HepG2 (cell line): ENCODE results near the gene MRPL27. TPM values are rescaled to one million over a fixed set of nuclear protein-coding genes. Genes with fewer than 3 reads are reported as not detected.
A peak's percentile ranks its signal among the peaks of the same experiment; 100 is the strongest.

ENCODE experiments used
- ATF2 ChIP-seq: sonication (generic); formaldehyde crosslinking; IDR thresholded peaks from 2 replicates; pipeline ENCODE4 v1.4.0; 2020; ENCODE audit warnings: missing genetic modification reagents
- CREBL2 ChIP-seq: sonication (generic); formaldehyde crosslinking; IDR thresholded peaks from 2 replicates; pipeline ENCODE4 v1.8.1; 2023; ENCODE audit warnings: missing genetic modification reagents, mild to moderate bottlenecking, borderline replicate concordance
- FOXC1 ChIP-seq: sonication (generic); formaldehyde crosslinking; IDR thresholded peaks from 2 replicates; pipeline ENCODE4 v1.8.0; 2022; ENCODE audit warnings: mild to moderate bottlenecking, missing genetic modification reagents, borderline replicate concordance
- FUBP1 ChIP-seq: sonication (generic); formaldehyde crosslinking; IDR thresholded peaks from 2 replicates; pipeline ENCODE4 v1.5.1; 2020; ENCODE audit warnings: missing genetic modification reagents, mild to moderate bottlenecking, borderline replicate concordance
- GPBP1L1 ChIP-seq: sonication (generic); formaldehyde crosslinking; IDR thresholded peaks from 2 replicates; pipeline ENCODE4 v1.5.0; 2020; ENCODE audit warnings: mild to moderate bottlenecking, missing genetic modification reagents
- MNT ChIP-seq: fragments of 450-650 bp; IDR thresholded peaks from 2 replicates; pipeline ENCODE4 v1.6.1; 2016
- NKX3-1 ChIP-seq: sonication (generic); formaldehyde crosslinking; IDR thresholded peaks from 2 replicates; pipeline ENCODE4 v1.5.0; 2020; ENCODE audit warnings: missing genetic modification reagents
- NR1H2 ChIP-seq: sonication (generic); formaldehyde crosslinking; IDR thresholded peaks from 2 replicates; pipeline ENCODE4 v1.8.1; 2022; ENCODE audit warnings: low read depth, missing genetic modification reagents, borderline replicate concordance
- REXO4 ChIP-seq: sonication (generic); formaldehyde crosslinking; IDR thresholded peaks from 2 replicates; pipeline ENCODE4 v1.8.0; 2022; ENCODE audit warnings: missing genetic modification reagents, mild to moderate bottlenecking, borderline replicate concordance
- TBP ChIP-seq: sonication (generic); formaldehyde crosslinking; IDR thresholded peaks from 2 replicates; pipeline ENCODE4 v1.5.0; 2020; ENCODE audit warnings: missing genetic modification reagents
- TEAD2 ChIP-seq: sonication (generic); formaldehyde crosslinking; IDR thresholded peaks from 2 replicates; pipeline ENCODE4 v1.9.0; 2021; ENCODE audit warnings: missing genetic modification reagents
- ZBTB42 ChIP-seq: sonication (generic); formaldehyde crosslinking; IDR thresholded peaks from 2 replicates; pipeline ENCODE4 v1.5.0; 2020; ENCODE audit warnings: mild to moderate bottlenecking, missing genetic modification reagents
- ZNF256 ChIP-seq: sonication (generic); formaldehyde crosslinking; conservative IDR thresholded peaks from 2 replicates; pipeline ENCODE4 v1.4.0; 2020; ENCODE audit warnings: missing genetic modification reagents
- ZNF281 ChIP-seq: sonication (generic); formaldehyde crosslinking; IDR thresholded peaks from 2 replicates; pipeline ENCODE4 v1.4.0; 2020; ENCODE audit warnings: missing genetic modification reagents, borderline replicate concordance
- ZNF292 ChIP-seq: sonication (generic); formaldehyde crosslinking; IDR thresholded peaks from 2 replicates; pipeline ENCODE4 v1.8.1; 2022; ENCODE audit warnings: mild to moderate bottlenecking, low read depth, missing genetic modification reagents, borderline replicate concordance
- ZNF775 ChIP-seq: sonication (generic); formaldehyde crosslinking; IDR thresholded peaks from 2 replicates; pipeline ENCODE4 v1.4.0; 2020; ENCODE audit warnings: missing genetic modification reagents, mild to moderate bottlenecking, moderate library complexity, borderline replicate concordance
- ZNF782 ChIP-seq: sonication (generic); formaldehyde crosslinking; IDR thresholded peaks from 2 replicates; pipeline ENCODE4 v1.4.0; 2020; ENCODE audit warnings: missing genetic modification reagents, mild to moderate bottlenecking, borderline replicate concordance
- ZSCAN20 ChIP-seq: sonication (generic); formaldehyde crosslinking; IDR thresholded peaks from 2 replicates; pipeline ENCODE4 v1.4.0; 2020; ENCODE audit warnings: missing genetic modification reagents, mild to moderate bottlenecking, borderline replicate concordance
- polyA plus RNA-seq, 8 experiments: library from polyadenylated mRNA; depleted of rRNA in 3 of 8; stranded (reverse) in 7 of 8; unstranded in 1 of 8; fragments of >200 nt; fragmentation: Illumina TruSeq in 4 of 8; extraction: Trizol in 4 of 8; gene quantifications; 2 replicates each; pipeline versions ENCODE4 v1.2.1 to v1.2.3, GENCODE V29; 2011 to 2016; ENCODE audit warnings: low read depth in 4 of 8, missing spikeins in 1 of 8, mixed read lengths in 1 of 8; ENCODE audit not compliant: insufficient read depth in 1 of 8
- total RNA-seq, 5 experiments: library from RNA; depleted of rRNA; stranded (reverse); fragments of >200 nt; fragmentation: Illumina TruSeq; extraction: Trizol; gene quantifications; 2 replicates each; pipeline ENCODE4 v1.2.3, GENCODE V29; 2016; ENCODE audit warnings: low read depth in 1 of 5

The MRPL27 gene
- total and polyA plus RNA-seq, 2 of the 13 experiments (the other 11 are each of a cell fraction or from before 2014, with no cell fraction given) = 137 to 217 TPM

- no peak; the same call in 1 of the 2 replicates for TF ChIP-seq MNT
- peak; percentile 86 for TF ChIP-seq NR1H2 (CRISPR knock-in tag)
- peak; percentile 87; the same call in 1 of the 2 replicates for TF ChIP-seq ZBTB42 (CRISPR knock-in tag)
- TF ChIP-seq REXO4 (CRISPR knock-in tag) = peak; percentile 92
- peak; percentile 99 for TF ChIP-seq FOXC1 (CRISPR knock-in tag)
- peak; percentile 99 for TF ChIP-seq ATF2
- peak; percentile 27; the same call in 1 of the 2 replicates for TF ChIP-seq NKX3-1 (CRISPR knock-in tag)
- no peak for TF ChIP-seq GPBP1L1 (CRISPR knock-in tag)
- TF ChIP-seq TEAD2 (CRISPR knock-in tag) = no peak
- TF ChIP-seq ZNF292 (CRISPR knock-in tag) = no peak
- TF ChIP-seq ZNF775 (CRISPR knock-in tag) = peak; percentile 26; the same call in 1 of the 2 replicates
- TF ChIP-seq ZNF256 (CRISPR knock-in tag) = peak; percentile 36; the same call in 1 of the 2 replicates
- TF ChIP-seq CREBL2 (CRISPR knock-in tag) = peak; percentile 87; the same call in 1 of the 2 replicates
- peak; percentile 91 for TF ChIP-seq ZNF782 (CRISPR knock-in tag)
- peak; percentile 78; the same call in 1 of the 2 replicates for TF ChIP-seq ZNF281 (CRISPR knock-in tag)
- peak; percentile 98; the same call in 1 of the 2 replicates for TF ChIP-seq FUBP1
- TF ChIP-seq TBP (CRISPR knock-in tag) = peak; percentile 90; the same call in 1 of the 2 replicates
- TF ChIP-seq ZSCAN20 = 0 out of 2 replicates have a peak, but pooled peaks have one; percentile 10
Measured at GRCh38 chr17:50397111-50397918, 24.3 kb upstream of the MRPL27 start, which contains the start of gene LRRC59 (continued).
